ENCODE measurements around the gene HECW1. TPM values are rescaled to one million over a fixed set of nuclear protein-coding genes. Genes with fewer than 3 reads are reported as not detected.
A peak's percentile ranks its signal among the peaks of the same experiment; 100 is the strongest.

Gene HECW1
- total RNA-seq, 1 experiment from 2014 or later, result not detected

DNA sequence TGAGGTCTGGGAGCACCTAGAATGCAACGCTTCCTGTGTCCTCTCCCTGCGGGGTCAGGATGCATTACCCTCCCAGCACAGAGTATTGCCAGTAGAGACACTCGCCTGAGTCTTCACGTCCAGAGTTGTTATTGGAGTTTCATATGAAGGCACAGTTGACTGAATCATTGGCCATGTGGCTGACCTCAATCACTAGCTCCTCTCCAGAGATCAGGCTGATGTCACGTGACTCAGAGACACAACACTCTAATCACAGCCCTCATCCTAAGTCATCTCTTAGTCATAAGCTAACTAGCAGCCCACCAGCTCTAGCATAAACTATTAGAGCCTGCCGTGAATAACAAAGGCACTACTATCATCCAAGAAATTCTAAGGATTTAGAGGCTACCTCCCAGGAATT lies 107.8 kb downstream of the HECW1 start:
- peak; percentile 50 for DNase-seq (ENCODE audit: low read depth, low spot score)
- in situ Hi-C loops (cut with HindIII; ENCODE audit: low pct_unique_long_range_greater_than_20kb, low sequenced_read_pairs), result no loop called here

DNA sequence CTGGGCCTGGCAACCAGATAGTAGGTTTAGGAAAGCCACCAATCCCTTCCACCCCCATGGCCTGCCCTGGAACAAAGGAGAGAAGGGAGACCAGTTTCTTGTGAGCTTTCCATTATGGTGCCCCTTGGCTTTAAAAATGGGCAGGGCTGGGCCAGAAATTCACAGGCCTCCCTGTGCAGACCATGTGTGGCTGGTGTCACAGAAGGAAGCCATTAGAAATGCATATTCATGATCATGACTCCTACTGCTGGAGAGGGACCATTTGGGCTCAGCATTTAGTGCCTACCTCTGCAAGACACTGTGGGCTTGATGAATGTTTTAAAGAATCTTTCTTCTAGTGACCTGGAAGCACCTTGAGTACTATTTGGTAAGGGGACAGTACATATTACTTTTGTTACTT lies 108.3 kb downstream of the HECW1 start:
- no peak for DNase-seq (ENCODE audit: low read depth, low spot score)
- in situ Hi-C loops (cut with HindIII; ENCODE audit: low pct_unique_long_range_greater_than_20kb, low sequenced_read_pairs), result no loop called here

DNA sequence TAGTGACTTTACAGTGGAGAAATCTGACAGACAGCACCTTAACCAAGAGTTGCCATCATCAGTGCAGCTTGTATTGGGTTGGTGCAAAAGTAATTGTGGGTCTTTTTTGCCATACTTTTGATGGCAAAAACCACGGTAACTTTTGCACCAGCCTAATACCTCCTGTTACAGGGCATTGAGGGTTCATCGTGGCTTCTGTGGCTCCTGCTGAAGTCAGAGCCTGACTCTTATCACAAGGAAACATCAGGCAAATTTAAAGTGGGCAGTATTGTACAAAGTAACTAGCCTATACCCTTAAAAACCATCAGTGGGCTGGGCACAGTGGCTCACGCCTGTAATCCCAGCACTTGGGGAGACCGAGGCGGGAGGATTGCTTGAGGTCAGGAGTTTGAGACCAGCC lies 117.4 kb downstream of the HECW1 start:
- in situ Hi-C loops (cut with HindIII; ENCODE audit: low pct_unique_long_range_greater_than_20kb, low sequenced_read_pairs), result no loop called here
- no peak for DNase-seq (ENCODE audit: low read depth, low spot score)

DNA sequence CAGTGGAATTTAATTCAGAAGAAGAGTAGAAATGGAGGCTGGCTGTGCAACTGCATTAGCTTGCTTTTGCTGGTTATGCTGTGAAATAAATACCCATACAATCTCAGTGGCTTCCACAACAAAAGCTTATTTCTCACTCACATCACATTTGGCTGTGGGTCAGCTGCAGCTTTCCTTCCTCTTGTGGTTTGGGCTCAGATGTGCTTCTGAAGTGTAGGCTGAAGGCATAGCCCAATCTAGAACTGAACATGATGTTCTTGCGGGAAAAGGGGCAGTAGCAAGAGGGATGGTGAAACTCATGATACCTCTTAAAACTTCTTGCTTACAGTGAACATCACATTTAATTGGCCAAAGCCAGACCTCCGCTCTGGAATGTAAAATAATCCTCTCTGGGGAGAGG lies 119.9 kb downstream of the HECW1 start:
- no peak for DNase-seq (ENCODE audit: low read depth, low spot score)
- in situ Hi-C loops (cut with HindIII; ENCODE audit: low pct_unique_long_range_greater_than_20kb, low sequenced_read_pairs), result no loop called here

DNA sequence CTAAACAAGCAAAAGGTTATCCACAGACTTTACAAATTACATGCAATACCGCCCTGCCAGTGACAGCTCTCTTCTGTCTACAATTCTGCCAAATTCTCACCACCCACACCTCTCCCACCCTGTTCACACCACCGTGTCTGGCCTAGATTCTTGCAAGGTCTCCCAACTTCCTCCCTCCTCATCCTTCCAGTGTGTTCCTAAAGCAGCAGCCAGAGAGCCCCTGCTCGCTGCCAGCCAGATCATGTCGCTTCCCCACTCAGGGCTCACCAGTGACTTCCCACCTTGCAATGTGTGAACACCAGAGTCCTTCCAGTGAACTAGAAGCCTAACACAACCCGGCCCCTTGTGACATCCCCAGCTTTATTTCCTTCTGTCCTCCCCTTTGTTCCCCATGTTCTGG lies 121.6 kb downstream of the HECW1 start:
- in situ Hi-C loops (cut with HindIII; ENCODE audit: low pct_unique_long_range_greater_than_20kb, low sequenced_read_pairs), result no loop called here
- no peak for DNase-seq (ENCODE audit: low read depth, low spot score)

DNA sequence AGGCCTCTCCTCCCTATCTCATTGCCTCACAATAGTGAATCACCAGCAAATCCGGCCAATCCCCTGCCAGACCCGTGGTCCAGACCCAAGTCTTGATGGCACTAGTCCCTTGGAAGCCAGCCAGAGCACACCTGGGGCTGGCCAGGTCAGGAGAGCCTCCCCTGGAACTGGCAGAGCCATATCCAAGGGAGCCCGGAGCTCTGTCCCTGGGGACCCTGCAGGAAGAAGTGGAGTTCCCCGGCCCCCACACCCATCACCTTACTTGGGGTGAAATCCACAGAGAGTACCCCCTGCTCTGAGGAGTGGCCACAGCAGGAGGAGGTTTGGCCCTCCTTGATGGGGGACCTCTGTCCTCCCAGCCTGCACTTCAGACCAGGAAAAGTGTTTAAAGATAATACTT lies 122.5 kb downstream of the HECW1 start:
- in situ Hi-C loops (cut with HindIII; ENCODE audit: low pct_unique_long_range_greater_than_20kb, low sequenced_read_pairs), result no loop called here
- no peak for DNase-seq (ENCODE audit: low read depth, low spot score)

DNA sequence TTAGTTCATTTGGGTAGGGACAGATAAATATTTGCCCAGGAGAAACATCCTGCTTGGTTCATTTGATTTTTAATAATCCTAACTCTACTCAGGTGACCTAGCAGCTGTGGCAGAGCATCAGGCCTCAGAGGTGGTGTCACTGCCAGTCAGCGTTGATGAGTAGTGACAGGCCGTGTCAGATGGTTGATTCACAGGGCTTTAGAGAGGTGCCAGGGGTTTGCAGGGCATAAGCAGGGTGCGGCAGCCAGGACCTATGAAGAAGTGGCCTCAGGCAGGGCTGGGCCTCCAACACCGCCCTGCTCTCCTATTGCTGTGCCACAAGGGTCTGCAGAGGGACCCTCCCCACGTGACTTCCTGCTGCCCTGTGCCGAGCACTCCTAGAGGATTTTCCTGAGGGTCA lies 128.1 kb downstream of the HECW1 start:
- in situ Hi-C loops (cut with HindIII; ENCODE audit: low pct_unique_long_range_greater_than_20kb, low sequenced_read_pairs), result no loop called here
- DNase-seq (ENCODE audit: low read depth, low spot score), result no peak

DNA sequence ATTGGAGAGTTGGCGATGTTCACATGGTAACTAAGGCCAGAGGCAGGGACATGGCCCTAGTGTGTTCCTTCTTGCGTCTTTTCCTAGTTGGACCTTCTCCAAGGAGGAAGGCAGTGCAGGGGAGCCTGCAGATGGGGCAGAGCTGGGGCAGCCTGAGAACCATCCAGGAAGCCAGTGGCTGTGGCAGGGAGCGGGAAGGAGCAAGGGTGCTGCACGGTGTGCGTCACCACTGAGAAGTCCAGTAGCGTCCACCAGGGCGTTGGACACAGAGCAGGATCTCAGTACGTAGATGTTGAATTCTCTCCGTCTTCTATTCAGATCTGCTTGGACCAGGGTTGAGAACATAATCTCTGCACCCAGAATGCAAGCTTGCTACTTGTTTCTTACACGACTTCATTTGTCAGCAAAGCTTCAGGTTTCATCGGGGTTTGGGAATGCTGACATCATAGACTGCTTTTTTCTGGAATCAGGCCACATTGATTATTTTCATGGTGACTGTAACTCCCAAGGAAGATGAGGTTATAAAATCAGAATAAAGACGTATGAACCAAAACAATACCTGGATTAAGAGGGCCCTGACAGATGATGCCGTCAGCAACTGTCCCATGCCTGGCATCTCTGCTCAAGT lies 130.3 kb downstream of the HECW1 start:
- in situ Hi-C loops (cut with HindIII; ENCODE audit: low pct_unique_long_range_greater_than_20kb, low sequenced_read_pairs), result no loop called here
- DNase-seq (ENCODE audit: low read depth, low spot score), result no peak

DNA sequence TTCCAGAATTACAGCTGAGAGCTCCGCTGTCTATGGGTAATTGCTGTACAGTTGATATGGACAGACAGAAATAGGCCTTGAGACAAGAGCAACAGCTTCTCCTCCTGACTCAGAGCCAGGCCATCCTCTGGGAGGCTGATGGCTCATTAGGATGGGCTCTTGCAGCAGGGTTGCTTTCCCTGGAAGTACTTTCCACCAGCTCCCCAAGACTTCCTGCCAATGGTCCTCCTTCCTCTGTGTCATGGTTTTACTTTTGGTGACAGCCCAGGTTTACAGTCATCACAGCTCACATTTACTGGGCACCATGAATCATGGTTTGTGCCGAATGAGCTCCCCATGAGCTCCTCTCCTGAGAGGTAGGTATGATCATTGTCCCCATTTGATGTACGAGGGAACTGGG lies 131.8 kb downstream of the HECW1 start:
- in situ Hi-C loops (cut with HindIII; ENCODE audit: low pct_unique_long_range_greater_than_20kb, low sequenced_read_pairs), result no loop called here
- DNase-seq (ENCODE audit: low read depth, low spot score), result no peak

DNA sequence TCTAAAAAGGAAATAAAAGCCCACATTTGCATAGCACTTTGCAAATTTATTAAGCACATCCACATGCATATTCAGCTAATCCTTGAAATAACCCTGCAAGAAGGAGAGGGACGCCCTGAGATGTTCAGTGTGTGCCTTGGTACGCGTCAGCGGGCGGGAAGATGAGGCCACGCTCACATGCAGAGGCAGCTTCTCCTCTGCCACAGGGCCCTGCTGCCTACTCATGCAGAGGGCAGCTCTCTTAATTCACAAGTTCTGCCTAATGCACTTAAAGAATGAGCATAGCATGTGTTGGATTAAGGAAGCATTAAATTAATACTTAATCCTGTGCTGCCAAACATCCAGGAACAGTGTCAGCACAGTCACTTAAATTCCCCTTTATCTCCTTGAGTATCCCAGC lies 132.3 kb downstream of the HECW1 start:
- in situ Hi-C loops (cut with HindIII; ENCODE audit: low pct_unique_long_range_greater_than_20kb, low sequenced_read_pairs), result no loop called here
- no peak for DNase-seq (ENCODE audit: low read depth, low spot score)

DNA sequence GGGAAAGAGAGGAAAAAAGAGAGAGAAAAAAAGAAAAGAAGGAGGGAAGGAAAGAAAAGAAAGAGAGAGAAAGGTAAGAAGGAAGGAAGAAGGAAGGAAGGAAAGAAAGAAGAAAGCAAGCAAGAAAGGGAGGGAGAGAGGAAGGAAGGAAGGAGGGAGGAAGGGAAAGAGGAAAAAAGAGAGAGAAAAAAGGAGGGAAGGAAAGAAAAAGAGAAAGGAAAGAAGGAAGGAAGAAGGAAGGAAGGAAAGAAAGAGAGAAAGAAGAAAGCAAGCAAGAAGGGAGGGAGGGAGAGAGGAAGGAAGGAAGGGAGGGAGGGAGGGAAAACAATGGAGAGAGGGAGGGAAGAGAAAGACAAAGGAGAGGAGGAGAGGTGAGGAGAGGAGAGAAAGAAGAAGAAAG lies 135.3 kb downstream of the HECW1 start:
- no peak for DNase-seq (ENCODE audit: low read depth, low spot score)
- in situ Hi-C loops (cut with HindIII; ENCODE audit: low pct_unique_long_range_greater_than_20kb, low sequenced_read_pairs), result no loop called here

DNA sequence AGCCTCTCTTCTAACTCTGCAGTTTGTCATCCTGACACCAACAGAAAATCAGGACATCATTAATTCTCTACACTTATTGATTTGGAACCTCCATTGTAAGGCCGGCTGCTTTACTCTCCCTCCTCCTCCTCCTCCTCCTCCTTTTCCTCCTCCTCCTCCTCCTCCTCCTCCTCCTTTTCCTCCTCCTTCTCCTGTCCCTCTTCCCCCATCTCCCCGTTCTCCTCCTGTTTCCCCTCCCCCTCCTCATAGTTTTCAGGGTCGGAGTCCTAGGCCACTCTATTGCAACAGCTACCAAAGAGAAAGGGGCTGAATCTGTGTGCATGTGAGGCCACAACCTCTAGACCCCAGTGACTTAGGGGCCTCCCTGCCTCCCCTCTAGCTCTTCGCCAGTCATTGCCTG lies 136.1 kb downstream of the HECW1 start:
- in situ Hi-C loops (cut with HindIII; ENCODE audit: low pct_unique_long_range_greater_than_20kb, low sequenced_read_pairs), result no loop called here
- DNase-seq (ENCODE audit: low read depth, low spot score), result no peak

DNA sequence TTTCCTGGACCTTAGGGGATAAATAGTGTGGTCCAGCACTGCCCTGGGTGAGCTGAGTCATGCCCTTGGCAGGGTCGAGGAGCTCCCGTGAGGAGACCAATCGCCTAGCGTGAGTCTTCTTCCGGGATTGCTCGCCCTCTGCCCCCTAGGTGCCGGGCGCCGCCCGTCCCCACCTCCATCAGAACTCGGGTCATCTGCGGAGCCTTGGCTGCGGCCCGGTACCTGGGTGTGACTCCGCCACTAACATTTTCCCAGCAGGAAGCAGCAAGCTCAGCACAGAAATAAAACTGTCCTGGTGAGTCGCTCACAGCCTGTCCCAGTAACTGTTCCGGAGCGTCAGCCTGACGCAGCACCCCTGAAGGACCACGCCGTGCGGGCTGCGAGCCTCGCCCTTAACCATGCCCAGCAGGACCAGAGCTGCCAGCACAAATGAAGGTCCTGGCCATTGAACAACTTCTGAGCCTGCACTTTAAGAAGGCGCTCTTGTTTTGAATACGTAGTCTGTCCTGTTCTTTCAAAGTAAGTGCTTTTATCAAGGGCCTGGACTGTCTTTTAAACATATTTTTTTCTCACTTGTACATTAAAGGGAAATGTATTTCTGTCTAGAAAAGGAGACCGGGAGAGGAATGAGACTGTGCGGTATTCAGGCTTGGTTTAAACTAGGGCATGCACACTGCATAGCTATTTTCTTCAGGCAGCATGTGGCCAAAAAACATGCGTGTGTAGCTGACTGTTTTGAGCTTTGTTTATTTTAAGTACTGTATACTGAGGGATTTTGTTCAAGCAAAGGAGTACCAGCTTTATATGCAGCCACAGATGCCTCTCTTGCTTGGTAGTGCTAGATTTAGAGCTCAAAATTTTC lies 136.7 kb downstream of the HECW1 start:
- DNase-seq (ENCODE audit: low read depth, low spot score), result no peak

DNA sequence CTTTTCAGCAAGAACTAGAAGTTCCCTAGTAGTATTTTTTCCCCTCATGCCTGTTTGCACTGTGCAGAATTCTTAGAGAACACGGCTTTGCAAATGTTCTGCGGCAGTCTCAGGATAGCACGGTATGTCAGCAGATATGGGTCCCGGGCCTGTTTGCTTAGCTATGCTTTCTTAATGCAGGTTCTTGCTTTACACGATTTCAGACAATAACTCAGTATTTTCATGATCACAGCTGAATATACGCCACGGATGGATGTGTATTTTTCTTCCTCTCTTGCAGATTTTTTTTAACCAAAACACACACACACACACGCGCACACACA lies 137.3 kb downstream of the HECW1 start:
- DNase-seq (ENCODE audit: low read depth, low spot score), result no peak
- in situ Hi-C loops (cut with HindIII; ENCODE audit: low pct_unique_long_range_greater_than_20kb, low sequenced_read_pairs), result no loop called here

More for the DNA sequence above, 136.7 kb downstream of the HECW1 start:
- in situ Hi-C loops (cut with HindIII; ENCODE audit: low pct_unique_long_range_greater_than_20kb, low sequenced_read_pairs), result no loop called here

DNA sequence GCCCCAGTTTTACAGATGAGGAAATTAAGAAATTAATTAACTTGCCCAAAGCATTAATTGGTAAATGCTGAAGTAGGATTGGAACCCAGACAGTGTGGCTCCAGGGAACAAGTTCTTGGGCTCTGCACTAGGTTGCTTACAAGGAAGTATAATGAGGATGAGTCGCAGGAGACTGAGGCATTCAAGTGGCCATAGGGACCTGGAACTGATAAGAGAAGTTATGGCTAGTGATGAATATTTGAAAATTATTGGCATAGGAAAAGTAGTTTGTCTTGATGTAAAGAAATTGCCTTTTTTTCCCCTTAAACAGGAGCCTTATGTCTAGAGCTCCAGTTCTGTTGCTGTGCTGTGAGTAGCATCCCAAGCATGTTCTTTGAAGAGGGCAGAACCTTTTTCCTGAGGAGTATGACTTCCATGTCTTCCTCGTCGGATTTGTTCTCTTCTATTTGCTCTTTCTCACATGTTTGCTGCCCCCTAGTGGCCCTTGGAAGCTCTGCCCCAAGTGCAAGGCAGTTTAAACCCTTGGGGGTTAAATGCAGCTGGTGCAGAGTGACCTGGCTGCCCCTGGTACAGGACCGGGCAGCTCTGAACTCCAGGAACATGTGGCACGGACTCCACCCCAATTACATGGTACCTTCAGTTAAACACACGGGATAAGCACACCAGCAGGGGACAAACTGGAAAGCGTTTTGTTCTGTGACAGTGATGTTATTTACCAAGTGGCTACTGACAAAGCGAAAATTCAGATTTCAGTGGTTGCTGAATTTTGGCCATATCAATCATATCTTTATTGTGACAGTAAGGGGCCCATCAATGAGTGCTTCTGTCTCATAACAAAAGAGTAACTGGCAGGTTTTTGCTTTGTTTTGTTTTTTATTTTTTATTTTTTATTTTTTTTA lies 148.8 kb downstream of the HECW1 start:
- peak; percentile 94 for DNase-seq (ENCODE audit: low read depth, low spot score)
- in situ Hi-C loops (cut with HindIII; ENCODE audit: low pct_unique_long_range_greater_than_20kb, low sequenced_read_pairs), result no loop called here

DNA sequence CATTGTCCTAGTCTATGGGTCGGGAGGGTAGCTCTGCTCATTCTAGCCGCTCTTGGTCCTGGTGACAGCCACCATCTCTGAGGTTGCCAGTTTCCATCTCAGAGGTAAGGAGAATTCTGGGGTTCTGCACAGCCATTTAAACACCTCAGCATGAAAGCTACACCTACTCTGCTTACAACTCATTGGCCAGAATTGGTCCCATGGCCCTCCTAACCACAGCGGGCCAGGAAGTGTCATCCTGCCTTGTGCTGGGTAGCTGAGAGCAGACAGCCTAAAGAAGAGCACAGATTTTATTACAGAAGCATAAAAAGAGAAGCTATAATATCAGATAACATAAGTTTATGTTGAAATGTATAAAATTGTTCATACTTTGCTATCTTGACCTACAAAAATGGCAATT lies 152.7 kb downstream of the HECW1 start:
- in situ Hi-C loops (cut with HindIII; ENCODE audit: low pct_unique_long_range_greater_than_20kb, low sequenced_read_pairs), result no loop called here
- DNase-seq (ENCODE audit: low read depth, low spot score), result no peak

DNA sequence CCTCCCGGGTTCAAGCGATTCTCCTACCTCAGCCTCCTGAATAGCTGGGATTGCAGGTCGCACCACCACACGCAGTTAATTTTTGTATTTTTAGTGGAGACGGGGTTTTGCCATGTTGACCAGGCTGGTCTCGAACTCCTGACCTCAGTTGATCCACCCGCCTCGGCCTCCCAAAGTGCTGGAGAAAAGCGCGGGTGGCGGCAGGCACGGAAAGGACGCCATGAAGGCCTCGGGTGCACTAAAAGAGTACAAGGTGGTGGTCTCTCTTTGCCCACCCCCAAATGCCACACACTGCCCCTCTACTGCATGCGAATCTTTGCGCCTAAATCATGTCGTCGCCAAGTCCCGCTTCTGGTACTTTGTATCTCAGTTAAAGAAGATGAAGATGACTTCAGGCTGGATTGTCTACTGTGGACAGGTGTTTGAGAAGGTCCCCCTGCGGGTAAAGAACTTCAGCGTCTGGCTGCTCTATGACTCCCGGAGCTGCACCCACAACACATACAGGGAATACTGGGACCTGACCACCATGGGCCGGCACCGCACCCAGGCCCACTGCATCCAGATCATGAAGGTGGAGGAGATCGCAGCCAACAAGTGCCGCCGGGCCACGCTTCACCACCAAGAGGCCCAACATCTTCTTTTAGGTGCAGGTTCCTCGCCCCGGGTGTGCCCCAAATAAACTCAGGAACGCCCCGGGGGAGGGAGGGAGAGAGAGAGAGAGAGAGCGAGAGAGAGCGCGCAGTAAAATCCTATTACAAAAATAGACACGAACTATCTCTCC lies 161.7 kb downstream of the HECW1 start:
- DNase-seq (ENCODE audit: low read depth, low spot score), result no peak
- in situ Hi-C loops (cut with HindIII; ENCODE audit: low pct_unique_long_range_greater_than_20kb, low sequenced_read_pairs), result no loop called here

DNA sequence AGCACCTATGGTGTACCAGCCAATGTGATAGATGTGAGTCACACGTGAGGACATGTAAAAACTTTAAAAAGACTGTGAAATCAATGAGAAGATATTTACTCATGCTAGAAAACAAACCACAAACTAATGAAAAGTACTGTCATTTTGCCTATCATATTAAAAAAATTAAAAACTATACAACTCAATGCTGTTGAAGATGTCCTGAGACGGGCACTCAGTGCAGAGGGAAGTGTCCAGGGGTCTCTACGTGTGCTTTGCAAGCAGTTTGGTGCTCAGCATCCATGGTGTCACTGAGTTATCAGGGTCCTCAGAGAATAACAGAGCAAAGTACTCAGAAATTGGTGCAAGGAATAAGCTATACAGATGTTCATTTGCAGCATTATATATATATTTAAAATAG lies 162.3 kb downstream of the HECW1 start:
- in situ Hi-C loops (cut with HindIII; ENCODE audit: low pct_unique_long_range_greater_than_20kb, low sequenced_read_pairs), result no loop called here
- DNase-seq (ENCODE audit: low read depth, low spot score), result no peak

Measured in SK-MEL-5 (cell line).